ENCODE data around the gene CAMP. TPM values are rescaled to one million over a fixed set of nuclear protein-coding genes. Genes with fewer than 3 reads are reported as not detected.

CAMP gene
- total RNA-seq, 1 donor, result not detected

GRCh38 chr3:48267782-48268181 lies 44.5 kb downstream of the CAMP start:
- H4K20me1 ChIP-seq (ENCODE audit: insufficient read depth, low read length), result no peaks in the 10 kb centered on the region
- H3K4me1 ChIP-seq (ENCODE audit: insufficient read depth, low read length), result no peaks in the 10 kb centered on the region
- H3K4me2 ChIP-seq (ENCODE audit: insufficient read depth, low read length), result no peak overlapping the region
- H3K36me3 ChIP-seq (ENCODE audit: insufficient read depth, low read length), result no peaks in the 10 kb centered on the region
- no peak overlapping the region for H3K4me3 ChIP-seq (ENCODE audit: insufficient read depth, low read length)
- no peak overlapping the region for H2AFZ ChIP-seq (ENCODE audit: low read length)
- DNase-seq (ENCODE audit: insufficient read length, low spot score, missing footprints), result no peak
- H3K27ac ChIP-seq (ENCODE audit: low read depth, low read length), result no peak overlapping the region
- H3K79me2 ChIP-seq (ENCODE audit: insufficient read depth, low read length), result no peaks in the 10 kb centered on the region
- no peak for TF ChIP-seq CTCF (IDR thresholded peaks at IDR 0.05; ENCODE audit: extremely low read depth, low read depth, low read length)
- no peaks in the 10 kb centered on the region for H3K9me3 ChIP-seq (ENCODE audit: low read depth, low read length)
- H3K27me3 ChIP-seq (ENCODE audit: insufficient read depth, low read length), result peaks cover 3% of the 10 kb centered on the region

- no peak for TF ChIP-seq CTCF (IDR thresholded peaks at IDR 0.05; ENCODE audit: extremely low read depth, low read depth, low read length)
- Histone ChIP-seq H3K79me2 (ENCODE audit: insufficient read depth, low read length) (no peaks in the 10 kb centered on the region), H2AFZ (ENCODE audit: low read length) (no peak overlapping the region), H3K36me3 (ENCODE audit: insufficient read depth, low read length) (no peaks in the 10 kb centered on the region), H3K27me3 (ENCODE audit: insufficient read depth, low read length) (peaks cover 3% of the 10 kb centered on the region), H4K20me1 (ENCODE audit: insufficient read depth, low read length) (no peaks in the 10 kb centered on the region), H3K27ac (ENCODE audit: low read depth, low read length) (no peak overlapping the region), H3K9me3 (ENCODE audit: low read depth, low read length) (no peaks in the 10 kb centered on the region), H3K4me3 (ENCODE audit: insufficient read depth, low read length) (no peak overlapping the region), H3K4me2 (ENCODE audit: insufficient read depth, low read length) (no peak overlapping the region), H3K4me1 (ENCODE audit: insufficient read depth, low read length) (no peaks in the 10 kb centered on the region)
- no peak for DNase-seq (ENCODE audit: insufficient read length, low spot score, missing footprints)
Observed at GRCh38 chr3:48268381-48268935, 45.2 kb downstream of the CAMP start.

GRCh38 chr3:48268936-48269561 lies 45.8 kb downstream of the CAMP start:
- H3K79me2 ChIP-seq (ENCODE audit: insufficient read depth, low read length), result no peaks in the 10 kb centered on the region
- H3K4me1 ChIP-seq (ENCODE audit: insufficient read depth, low read length), result no peaks in the 10 kb centered on the region
- no peak overlapping the region for H3K4me2 ChIP-seq (ENCODE audit: insufficient read depth, low read length)
- no peaks in the 10 kb centered on the region for H3K9me3 ChIP-seq (ENCODE audit: low read depth, low read length)
- H3K4me3 ChIP-seq (ENCODE audit: insufficient read depth, low read length), result no peak overlapping the region
- H4K20me1 ChIP-seq (ENCODE audit: insufficient read depth, low read length), result no peaks in the 10 kb centered on the region
- H3K27ac ChIP-seq (ENCODE audit: low read depth, low read length), result no peak overlapping the region
- DNase-seq (ENCODE audit: insufficient read length, low spot score, missing footprints), result no peak
- no peaks in the 10 kb centered on the region for H3K36me3 ChIP-seq (ENCODE audit: insufficient read depth, low read length)
- peaks cover 3% of the 10 kb centered on the region for H3K27me3 ChIP-seq (ENCODE audit: insufficient read depth, low read length)
- no peak for TF ChIP-seq CTCF (IDR thresholded peaks at IDR 0.05; ENCODE audit: extremely low read depth, low read depth, low read length)
- H2AFZ ChIP-seq (ENCODE audit: low read length), result no peak overlapping the region

GRCh38 chr3:48269592-48269991 lies 46.3 kb downstream of the CAMP start:
- H3K4me2 ChIP-seq (ENCODE audit: insufficient read depth, low read length), result no peak overlapping the region
- TF ChIP-seq CTCF (IDR thresholded peaks at IDR 0.05; ENCODE audit: extremely low read depth, low read depth, low read length), result no peak
- no peaks in the 10 kb centered on the region for H3K36me3 ChIP-seq (ENCODE audit: insufficient read depth, low read length)
- no peaks in the 10 kb centered on the region for H4K20me1 ChIP-seq (ENCODE audit: insufficient read depth, low read length)
- peaks cover 3% of the 10 kb centered on the region for H3K27me3 ChIP-seq (ENCODE audit: insufficient read depth, low read length)
- no peaks in the 10 kb centered on the region for H3K79me2 ChIP-seq (ENCODE audit: insufficient read depth, low read length)
- DNase-seq (ENCODE audit: insufficient read length, low spot score, missing footprints), result no peak
- no peaks in the 10 kb centered on the region for H3K4me1 ChIP-seq (ENCODE audit: insufficient read depth, low read length)
- no peaks in the 10 kb centered on the region for H3K9me3 ChIP-seq (ENCODE audit: low read depth, low read length)
- H2AFZ ChIP-seq (ENCODE audit: low read length), result no peak overlapping the region
- no peak overlapping the region for H3K4me3 ChIP-seq (ENCODE audit: insufficient read depth, low read length)
- no peak overlapping the region for H3K27ac ChIP-seq (ENCODE audit: low read depth, low read length)

All from osteoblast (primary cell).